NK-92 (cell line): ENCODE data around the gene TRIM71.

ENCODE experiments used
- DNase-seq: peaks from one replicate; lab custom pipeline; 2025; ENCODE audit not compliant: unreplicated experiment; lab: John Stamatoyannopoulos, UW

The TRIM71 gene

DNA sequence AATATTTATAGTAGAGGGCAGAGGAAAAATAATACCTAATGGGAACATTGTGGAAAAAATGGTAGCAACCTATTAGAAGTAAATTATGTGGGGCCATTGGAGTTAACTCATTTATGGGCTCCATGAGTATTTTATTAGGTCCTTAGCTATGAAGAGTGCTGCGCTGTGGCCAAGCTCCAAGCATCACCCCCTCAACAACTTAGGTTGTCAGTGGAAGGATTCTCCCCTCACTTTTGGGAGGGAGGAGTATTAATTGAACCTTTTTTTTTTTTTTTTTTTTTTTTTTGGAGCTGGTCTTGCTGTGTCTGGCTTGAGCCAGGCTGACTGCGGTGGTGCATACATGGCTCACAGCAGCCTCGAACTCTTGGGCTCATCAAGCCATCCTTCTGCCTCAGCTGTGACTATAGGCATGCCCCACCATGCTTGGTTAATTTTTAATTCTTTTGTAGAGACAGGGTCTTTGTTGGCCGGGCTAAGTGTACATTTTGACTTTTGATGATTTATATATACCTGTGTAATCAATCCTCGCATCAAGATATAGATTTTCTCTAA, 45.2 kb downstream of the TRIM71 start:
- DNase-seq = no peak

DNA sequence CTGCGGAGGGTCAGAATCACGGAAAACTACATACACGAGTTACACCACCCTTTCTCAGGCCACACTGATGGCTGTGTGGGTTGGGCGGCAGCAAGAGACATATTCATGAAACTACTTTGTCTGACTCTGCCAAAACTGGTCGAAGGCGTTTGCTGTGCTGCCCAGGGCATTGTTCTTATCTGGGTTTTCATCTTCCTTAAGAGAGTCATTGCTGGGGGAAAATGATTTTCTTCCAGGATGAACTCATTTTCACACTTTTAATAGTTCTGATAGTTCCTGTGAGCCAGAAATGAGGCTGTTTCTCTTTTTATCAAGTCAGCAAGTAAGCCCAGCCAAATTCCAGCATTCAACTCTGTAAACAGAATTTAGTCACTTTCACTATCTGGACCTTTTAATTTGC, 47.6 kb downstream of the TRIM71 start:
- DNase-seq = no peak

DNA sequence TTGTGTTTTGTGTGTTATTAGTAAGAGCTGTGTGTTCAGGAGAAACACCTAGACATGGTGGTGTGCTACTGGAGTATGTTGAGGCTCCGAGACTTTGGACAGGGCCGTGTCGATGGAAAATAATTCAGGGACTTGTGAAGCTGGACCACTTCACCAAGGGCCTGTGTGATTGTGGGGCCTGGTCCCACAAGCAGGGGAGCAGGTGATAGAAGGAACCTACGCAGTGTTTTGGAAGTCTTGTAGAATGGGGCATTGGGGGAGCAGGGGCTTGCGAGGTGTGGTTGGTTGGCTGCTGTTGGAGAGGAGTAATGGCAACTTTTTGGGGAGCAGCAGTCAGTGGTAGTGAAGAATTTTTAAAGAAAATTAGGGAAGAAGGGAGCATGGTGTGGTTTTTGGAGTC, 48.7 kb downstream of the TRIM71 start:
- no peak for DNase-seq

DNA sequence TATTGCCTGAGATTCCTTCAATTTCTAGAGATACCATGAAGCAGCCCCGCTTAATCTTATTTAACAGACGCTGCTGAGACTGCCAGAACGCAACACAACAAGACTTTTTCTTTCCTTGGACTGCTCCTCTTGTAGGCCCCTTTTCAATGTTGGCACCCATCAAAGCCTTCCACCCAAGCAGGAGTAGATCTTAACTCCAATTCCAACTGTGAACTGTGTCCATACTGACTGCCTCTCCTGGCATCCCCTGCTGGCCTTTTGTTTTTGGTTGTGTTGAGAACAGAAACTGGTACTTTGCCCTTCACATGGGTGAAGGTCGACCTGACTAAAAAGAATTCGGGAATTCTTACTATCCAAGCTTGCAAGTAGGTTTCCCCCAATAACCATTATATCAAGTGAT, 50.2 kb downstream of the TRIM71 start:
- DNase-seq = no peak

DNA sequence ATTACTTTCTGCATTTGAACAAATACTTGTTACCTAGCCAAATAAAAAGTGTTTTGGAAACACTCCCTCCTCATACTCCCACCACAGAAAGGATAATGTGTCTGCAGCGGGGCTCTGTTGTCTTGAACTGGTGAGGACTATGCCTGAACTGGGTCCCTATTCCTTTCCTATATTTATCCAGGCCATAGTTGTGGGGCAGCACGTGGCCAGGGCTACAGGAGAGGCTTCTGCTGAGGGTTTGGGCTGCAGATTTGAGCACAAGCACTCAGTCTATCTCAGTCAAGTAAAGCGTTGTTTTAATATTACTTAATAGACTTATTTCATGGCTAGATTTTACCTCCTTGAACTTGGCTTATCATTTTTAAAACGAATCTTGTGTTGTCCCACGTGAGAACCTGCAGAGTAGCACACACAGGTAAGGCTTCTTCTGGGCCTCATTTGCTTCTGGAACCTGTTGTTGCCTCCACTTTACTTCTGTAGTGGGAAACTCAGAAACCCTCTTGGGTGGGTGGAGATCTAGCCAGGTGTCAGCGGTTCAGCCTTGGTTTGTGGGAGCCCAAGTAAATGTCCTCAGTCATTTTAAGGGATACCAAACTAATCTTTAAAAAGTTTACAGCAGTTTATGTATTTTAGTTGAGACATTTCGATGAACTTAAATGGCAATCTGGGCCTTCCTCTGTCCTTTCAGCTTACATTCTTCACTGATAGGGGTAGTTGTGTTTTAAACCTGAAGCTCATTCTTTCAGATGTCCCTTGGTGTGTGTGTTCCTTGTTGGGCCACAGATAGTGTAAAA, 51.1 kb downstream of the TRIM71 start:
- no peak for DNase-seq

DNA sequence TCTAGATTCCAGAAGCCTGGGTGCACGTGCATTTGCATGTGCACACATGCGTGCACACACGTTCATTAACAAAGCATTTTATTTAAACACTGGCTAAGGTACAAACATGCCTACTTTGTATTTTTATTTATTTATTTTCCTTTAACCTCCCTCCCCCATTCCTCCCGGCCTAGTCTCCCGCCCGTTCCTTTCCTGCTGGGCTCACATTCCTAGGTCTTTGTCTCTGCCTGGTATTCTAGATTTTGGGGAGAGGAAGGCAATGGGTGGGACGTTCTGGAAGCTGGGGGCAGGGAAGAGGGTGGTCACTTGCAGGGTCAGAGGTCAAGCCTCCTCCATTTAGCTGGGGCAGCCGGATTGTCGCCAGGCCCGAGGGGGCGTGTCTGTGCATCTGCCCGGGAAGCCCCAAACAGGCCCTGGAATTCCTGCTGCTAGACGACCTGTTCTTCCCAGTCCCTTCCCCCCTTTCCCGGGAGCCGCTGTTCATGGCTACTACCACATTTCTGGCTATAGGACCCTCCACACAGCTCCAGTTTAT, 51.8 kb downstream of the TRIM71 start:
- no peak for DNase-seq

DNA sequence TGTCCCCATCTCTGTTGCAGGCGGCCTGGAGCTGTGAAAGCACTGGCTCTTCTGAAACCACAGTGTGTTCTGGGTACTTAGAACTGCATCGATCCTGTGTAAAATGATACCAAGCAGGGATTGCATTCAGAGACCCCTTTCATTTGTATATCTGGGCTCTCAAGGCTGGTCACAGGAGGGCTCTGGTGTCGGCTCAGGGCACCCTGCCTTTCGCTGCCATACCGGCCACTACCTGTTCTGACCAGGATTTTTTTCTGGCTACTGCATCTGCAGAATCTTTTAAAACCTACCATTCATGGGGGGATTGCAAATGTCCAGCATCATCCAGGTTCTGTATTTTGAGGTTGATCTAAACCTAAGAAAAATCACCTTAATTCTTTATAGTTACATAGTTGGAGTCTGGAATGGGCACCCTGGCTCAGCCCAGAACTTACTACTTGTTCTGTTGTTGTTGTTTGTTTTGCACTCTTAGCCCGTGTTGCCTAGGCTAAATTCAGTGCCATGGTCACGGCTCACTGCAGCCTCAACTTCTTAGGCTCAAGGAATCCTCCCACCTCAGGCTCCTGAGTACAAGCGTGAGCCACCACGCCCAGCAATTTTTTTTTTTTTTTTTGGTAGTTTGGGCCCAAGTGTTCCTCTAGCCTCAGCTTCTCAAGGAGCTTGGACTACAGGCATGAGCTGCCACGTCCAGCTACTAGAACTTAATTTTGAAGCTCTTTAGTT, 52.7 kb downstream of the TRIM71 start:
- no peak for DNase-seq

DNA sequence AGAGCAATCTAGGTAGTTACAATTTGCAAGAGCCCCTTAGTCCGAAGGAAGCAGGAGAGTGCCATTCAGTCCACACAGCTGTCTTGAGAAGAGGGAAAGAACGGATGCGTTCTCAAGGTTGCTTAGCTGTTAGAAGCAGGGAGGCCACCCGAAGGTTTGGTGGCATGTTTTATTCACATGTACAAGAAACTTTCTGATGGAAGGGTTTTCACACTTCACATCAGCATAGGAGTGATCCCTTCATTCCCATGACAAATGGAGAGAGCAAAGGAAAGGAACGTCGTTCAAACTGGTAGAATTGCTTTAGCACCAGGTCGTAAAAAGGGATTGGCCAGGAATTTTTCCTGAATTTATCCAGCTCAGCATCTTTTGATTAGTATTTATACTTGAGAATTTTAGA, 53.5 kb downstream of the TRIM71 start:
- DNase-seq = no peak

DNA sequence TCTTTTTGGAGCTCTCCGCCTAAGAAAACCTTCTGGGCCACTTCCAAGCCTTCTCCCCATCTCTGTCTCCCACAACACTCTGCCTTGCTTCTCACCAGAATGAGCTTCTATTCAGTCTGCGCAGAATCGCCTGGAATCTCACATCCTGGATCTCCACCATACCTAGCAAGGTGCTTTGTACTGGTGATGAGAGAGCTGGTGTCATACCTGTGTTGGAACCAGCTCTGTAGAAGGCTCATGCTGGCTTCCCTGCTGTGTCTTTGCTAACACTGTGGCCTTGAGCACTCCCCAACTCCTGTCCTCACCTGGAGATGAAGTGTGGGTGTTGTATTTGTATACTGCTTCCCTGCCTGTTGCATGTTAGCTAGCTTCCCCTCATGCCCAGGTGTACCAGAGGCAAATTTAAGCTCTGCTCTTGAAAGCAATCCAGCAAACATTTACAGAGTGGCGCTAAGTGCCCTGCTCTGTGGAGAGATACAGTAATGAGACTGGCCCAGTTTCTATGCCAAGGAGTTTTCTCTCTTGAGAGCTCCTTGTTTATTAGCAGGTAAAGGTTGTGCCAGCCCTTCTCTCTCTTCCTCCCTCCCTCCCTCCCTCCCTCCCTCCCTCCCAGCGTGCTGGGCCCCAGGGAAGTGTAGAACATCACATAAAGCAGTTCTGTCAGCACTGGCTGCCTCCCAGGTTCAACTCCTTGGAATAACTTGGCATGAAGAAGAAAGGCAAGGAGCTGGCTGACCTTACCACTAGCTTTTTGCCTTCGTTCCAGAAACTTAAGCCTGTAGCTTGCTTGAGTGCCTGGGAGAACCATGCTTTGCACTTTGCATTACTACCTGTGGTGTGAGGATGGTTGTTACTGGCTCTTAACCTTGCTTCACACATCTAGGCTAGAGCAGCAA, 54.9 kb downstream of the TRIM71 start:
- DNase-seq = no peak

DNA sequence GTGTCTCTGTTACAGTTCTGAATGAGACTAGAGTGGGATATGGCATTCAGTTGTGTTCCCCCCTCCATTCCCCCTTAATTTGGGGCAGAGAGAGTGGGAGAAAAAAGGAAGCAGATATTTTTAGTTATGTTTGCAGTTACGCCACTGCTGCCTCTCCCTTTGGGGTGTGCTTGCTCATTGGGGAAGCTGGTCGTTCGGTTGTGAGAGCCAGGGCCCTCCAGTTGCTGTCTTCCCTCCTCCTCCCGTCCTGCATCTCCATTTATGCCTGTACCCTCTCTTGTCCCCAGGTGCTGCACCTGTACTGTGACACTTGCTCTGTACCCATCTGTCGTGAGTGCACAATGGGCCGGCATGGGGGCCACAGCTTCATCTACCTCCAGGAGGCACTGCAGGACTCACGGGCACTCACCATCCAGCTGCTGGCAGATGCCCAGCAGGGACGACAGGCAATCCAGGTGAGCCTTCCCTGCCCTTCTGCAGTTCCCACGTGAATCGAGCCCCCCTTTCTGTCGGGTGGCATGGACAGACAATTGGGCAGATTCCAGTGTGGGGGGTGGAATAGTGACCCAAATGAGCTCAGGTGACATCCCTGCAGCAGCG, 55.8 kb downstream of the TRIM71 start:
- no peak for DNase-seq

DNA sequence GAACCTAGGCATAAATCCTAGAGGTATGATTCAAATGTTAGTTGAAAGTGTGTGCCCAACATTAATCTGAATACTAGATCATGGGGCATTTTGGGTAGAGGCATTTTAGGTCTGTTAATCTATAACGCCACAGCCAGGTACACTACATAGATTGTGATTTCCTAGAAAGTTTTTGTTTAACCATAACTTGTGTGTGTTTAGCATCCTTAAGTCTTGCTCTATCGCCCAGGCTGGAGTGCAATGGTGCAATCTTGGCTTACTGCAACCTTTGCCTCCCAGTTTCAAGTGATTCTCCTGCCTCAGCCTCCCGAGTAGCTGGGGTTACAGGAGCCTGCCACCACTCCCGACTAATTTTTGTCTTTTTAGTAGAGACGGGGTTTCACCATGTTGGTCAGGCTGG, 59.1 kb downstream of the TRIM71 start:
- DNase-seq = no peak

DNA sequence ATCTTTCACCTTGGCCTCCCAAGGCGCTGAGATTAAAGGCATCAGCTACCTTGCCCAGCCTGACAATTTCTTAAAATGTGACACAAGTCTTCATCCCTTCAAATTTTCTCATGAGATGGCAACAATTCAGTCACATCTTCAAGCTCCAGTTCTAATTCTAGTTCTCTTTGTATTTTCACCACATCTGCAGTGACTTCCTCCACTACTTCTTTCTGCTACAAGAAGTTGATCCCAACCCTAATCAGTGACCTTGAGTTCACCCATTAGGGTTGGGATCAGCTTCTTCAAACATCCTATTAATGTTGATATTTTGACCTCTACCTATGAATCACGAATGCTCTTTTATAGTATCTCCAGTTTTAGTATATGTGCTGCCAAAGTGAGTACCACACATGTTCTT, 59.8 kb downstream of the TRIM71 start:
- DNase-seq = no peak

DNA sequence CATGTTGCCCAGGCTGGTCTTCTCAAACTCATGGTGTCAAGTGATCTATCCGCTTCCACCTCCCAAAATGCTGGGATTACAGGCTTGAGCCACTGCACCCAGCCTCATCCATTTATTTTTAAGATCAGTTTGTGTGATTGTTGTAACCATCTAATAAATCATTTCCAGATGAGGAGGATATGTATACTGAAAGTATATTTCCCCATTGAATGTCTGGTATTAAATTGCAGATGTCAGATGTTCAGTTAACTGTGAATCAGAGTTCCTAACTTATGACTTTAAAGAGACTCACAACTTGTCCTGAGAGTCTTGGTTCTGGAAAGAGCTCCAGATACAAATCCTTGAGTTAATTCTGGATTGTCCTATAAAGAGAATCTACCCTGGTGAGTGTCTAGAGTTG, 62.4 kb downstream of the TRIM71 start:
- no peak for DNase-seq

DNA sequence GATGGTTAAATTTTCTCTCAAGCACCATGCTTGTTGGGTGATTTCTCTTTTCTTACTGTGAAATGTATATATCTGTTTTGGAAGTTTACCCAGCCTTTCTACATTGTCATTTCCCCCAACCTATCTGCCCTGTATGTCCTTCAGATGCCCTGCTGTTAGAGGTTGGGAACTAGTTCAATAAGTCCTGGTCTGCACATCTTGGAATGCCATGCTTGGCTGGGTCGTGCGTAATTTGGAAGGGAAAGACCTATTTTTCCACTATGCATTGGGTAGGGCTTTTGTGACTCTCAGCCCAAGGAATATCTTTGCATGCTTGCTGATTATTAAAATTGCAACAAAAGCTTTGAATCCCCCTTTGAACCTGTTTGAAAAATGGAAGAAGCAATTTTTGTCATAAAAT, 63.8 kb downstream of the TRIM71 start:
- DNase-seq = no peak

DNA sequence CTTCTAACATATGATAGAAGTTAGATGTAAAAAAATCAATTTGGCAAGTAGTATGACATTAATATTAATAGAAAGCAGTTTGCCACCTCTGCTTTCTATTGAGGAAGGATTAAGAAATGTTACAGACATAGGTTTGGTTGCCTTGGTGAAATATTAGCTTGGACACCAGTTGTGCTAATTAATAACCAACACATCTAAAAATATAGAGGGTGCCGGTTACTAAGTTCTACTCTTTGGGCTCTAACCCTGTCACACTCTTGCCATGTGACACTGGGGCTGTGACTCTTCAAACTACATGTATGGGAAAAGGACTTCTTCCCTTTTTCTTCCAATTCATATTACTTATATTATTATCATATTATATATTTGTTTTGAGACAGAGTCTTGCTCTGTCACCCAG, 64.4 kb downstream of the TRIM71 start:
- no peak for DNase-seq

DNA sequence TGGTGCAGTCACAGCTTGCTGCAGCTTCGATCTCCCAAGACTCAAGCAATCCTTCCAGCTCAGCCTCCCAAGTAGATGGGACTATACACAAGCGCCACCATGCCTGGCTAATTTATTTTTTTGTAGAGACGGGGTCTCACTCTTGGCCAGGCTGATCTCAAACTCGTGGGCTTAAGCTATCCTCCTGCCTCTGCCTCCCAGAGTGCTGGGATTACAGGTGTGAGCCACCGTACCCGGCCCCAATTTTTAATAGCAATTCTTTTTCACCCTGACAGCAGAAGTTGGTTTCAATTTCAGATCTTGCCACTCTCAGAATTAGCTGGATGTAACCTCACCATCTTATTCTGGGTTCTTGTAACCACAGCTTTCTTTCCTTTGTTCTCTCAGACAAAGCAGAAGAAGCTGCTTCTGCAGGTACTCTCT, 64.8 kb downstream of the TRIM71 start:
- DNase-seq = no peak

DNA sequence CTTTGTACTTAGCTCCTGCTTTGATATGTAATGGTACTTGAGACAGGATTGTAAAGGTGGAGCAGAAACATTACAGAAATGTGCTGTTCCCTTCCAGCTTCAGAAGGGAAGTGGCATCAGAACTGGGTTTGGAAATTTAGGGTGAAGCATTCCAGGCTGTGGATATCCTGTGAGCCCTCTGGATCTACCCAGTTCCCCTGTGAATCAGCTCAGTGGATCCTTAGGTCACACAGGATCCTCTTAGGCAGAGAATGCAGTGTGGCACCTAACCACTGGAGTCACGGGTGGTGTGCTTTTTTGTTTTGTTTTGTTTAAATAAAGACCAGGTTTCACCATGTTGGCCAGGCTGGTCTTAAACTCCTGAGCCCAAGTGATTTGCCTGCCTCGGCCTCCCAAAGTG, 66.0 kb downstream of the TRIM71 start:
- no peak for DNase-seq

DNA sequence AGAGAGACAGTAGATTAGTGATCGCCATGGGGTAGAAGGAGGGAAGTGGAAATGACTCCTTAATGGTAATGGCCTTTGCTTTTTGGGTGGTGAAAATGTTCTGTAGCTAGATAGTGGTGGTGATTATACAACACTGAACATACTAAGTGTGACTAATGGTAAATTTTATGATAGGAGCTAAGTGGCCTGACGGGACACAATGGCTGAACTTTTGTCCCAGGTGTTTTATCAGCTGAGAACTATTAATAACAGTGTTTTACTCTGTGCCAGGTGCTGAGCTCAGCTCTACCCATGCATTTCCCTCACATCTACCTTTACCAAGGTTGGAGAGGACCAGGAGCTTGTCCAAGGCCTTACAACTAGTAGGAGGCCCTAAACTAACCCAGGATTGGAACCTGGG, 66.8 kb downstream of the TRIM71 start:
- DNase-seq = no peak

DNA sequence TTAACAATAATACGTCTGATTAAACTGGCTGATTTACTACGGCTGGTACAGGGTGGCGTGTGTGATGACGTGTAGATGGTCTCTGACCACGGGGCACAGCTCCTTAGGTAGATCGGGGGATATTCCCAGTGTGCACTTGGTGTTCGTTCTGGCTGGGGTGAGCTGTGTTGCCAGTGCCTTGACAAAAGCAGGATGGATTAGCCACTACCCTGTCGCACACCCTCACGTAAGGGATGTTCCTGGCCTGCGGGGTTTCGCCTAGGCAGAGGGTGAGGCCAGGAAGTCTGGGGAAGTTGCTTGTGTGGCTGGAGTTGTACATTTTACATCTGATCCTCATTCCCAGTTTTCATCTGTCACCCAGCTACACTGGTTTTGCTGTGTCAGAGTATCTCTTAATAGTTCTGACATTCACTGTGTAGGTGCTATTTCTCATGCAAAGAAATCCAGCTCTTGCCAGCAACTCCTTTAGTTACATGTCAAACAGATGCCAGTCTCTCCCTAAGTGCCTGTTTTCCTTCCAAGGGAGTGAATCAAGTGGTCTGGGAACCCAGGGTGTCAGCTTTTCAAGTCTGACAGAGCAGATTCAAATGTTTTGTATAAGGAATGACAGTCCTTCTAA, 67.6 kb downstream of the TRIM71 start:
- DNase-seq = no peak

DNA sequence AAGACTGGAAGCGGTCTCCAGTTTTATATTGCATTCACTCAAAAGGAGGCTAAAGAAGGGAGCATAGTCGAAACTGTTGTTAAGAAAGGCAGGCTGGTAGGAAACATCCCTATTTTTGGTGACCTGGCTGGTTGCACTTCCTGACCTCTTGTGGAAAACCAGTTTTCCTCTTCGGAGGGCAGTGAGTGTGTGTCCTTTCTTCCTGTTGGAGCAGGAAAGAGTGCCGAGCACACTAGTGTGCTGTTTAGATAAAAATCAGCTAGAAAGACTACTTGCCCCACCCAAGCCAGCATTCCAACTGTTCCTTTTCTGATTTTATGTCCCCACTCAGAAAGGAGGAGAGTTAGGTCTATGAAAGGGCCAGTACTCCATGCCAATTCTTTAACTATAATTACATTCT, 68.5 kb downstream of the TRIM71 start:
- DNase-seq = no peak
